PC-9 (cell line): ENCODE measurements around the gene MTHFD1L.

ENCODE experiments used
- CTCF ChIP-seq: fragments of 200-600 bp; sonication (generic); conservative IDR thresholded peaks from 2 replicates; pipeline ENCODE4 v1.6.1; 2017; ENCODE audit warnings: mixed run types, antibody characterized with exemption, mild to moderate bottlenecking, moderate library complexity
- EZH2 ChIP-seq: fragments of 200-600 bp; sonication (generic); IDR thresholded peaks from 2 replicates; pipeline ENCODE4 v1.8.0; 2017; ENCODE audit warnings: antibody characterized with exemption, low read depth

- TF ChIP-seq CTCF: no peak
- no peak for TF ChIP-seq EZH2
Measured at GRCh38 chr6:151015101-151015700, 149.7 kb downstream of the MTHFD1L start.
